RWPE1 (cell line): ENCODE measurements around the gene CPA1.
A peak's percentile ranks its signal among the peaks of the same experiment; 100 is the strongest.

Experiments
- CTCF ChIA-PET: fragments of 350-600 bp; sonication (Branson Sonifier 250); formaldehyde crosslinking; extraction: SDS; loops from one replicate; lab custom pipeline; 2021; lab: Yijun Ruan, JAX
- POLR2A ChIA-PET: fragments of 400-600 bp; formaldehyde crosslinking; extraction: SDS; loops from one replicate; lab custom pipeline; 2020; ENCODE audit warnings: antibody characterized with exemption; ENCODE audit not compliant: low non-redundant PET; lab: Yijun Ruan, JAX
- DNase-seq: peaks from one replicate; pipeline ENCODE4 v3.0.0; 2012; ENCODE audit warnings: low spot score
- H3K27ac ChIP-seq: fragments of 450-650 bp; 2 replicates; pipeline ENCODE4 v1.5.1; 2017
- TF ChIP-seq, protein P1 (sequence below): fragments of 450-650 bp; conservative IDR thresholded peaks from 2 replicates; pipeline ENCODE4 v1.5.1; 2017; ENCODE audit warnings: low read depth, mild to moderate bottlenecking

CPA1 gene

DNA sequence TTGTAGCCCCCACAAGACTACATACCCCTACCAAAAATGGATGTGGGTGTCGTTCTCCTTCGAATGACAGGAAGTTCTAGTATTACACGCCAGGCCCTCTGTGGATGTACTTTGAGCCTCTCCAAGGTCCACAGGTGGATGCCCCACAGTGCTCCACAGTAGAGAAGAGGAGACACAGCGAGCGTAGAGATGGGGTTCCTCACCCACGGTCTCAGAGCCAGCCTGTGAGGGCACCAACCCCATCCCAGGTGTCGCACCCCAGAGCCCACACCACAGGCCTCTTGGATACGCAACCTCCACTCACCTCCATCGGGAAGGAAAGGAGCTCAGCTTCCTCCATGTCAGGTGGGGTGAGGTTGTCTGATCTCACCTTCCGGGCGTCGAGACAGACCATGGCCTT lies 33.4 kb upstream of the CPA1 start:
- no peak for DNase-seq
- ChIA-PET CTCF (no interaction called here), POLR2A (no interaction called here)
- no peak overlapping the region for H3K27ac ChIP-seq
- TF ChIP-seq, protein P1, sequence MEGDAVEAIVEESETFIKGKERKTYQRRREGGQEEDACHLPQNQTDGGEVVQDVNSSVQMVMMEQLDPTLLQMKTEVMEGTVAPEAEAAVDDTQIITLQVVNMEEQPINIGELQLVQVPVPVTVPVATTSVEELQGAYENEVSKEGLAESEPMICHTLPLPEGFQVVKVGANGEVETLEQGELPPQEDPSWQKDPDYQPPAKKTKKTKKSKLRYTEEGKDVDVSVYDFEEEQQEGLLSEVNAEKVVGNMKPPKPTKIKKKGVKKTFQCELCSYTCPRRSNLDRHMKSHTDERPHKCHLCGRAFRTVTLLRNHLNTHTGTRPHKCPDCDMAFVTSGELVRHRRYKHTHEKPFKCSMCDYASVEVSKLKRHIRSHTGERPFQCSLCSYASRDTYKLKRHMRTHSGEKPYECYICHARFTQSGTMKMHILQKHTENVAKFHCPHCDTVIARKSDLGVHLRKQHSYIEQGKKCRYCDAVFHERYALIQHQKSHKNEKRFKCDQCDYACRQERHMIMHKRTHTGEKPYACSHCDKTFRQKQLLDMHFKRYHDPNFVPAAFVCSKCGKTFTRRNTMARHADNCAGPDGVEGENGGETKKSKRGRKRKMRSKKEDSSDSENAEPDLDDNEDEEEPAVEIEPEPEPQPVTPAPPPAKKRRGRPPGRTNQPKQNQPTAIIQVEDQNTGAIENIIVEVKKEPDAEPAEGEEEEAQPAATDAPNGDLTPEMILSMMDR: no peak

DNA sequence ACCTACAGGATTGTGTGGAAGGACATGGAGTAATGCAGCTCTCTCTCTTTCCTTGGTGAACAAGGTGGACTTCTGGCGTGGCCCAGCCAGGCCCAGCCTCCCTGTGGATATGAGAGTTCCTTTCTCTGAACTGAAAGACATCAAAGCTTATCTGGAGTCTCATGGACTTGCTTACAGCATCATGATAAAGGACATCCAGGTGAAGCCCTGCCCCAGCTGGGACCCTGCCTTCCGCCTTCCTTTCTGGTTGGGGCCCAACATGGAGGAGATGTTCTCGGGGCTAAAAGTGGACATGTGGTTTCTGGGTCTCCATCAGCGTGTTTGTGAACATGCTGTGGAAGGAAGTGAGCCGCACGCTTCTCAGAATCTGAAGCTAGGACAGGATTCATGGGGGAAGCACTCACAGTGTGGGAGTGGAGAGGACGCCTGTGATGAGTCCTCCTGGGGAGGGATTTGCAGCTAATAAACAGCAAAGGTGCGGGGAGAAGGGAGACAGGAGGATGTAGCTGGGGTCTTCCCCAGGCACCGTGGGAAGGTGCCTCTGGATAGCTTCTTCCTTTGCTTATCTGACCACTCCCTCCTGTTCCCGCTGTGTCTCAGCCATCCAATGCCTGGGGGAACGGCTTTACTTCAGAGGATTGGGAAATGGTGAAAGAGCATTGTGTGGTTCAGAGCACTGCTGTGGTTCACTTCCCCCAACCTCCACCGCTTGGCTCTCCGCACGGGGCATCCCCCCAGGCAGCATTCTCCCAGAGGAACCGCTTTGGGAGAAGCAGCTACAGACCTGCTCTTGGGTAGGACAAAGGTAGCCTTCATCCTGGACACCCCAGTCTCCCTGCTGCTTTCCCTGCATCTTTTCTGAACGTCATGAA lies 30.1 kb upstream of the CPA1 start:
- no peak for DNase-seq
- H3K27ac ChIP-seq: no peak overlapping the region
- ChIA-PET CTCF (no interaction called here), POLR2A (no interaction called here)
- TF ChIP-seq, protein P1: no peak

DNA sequence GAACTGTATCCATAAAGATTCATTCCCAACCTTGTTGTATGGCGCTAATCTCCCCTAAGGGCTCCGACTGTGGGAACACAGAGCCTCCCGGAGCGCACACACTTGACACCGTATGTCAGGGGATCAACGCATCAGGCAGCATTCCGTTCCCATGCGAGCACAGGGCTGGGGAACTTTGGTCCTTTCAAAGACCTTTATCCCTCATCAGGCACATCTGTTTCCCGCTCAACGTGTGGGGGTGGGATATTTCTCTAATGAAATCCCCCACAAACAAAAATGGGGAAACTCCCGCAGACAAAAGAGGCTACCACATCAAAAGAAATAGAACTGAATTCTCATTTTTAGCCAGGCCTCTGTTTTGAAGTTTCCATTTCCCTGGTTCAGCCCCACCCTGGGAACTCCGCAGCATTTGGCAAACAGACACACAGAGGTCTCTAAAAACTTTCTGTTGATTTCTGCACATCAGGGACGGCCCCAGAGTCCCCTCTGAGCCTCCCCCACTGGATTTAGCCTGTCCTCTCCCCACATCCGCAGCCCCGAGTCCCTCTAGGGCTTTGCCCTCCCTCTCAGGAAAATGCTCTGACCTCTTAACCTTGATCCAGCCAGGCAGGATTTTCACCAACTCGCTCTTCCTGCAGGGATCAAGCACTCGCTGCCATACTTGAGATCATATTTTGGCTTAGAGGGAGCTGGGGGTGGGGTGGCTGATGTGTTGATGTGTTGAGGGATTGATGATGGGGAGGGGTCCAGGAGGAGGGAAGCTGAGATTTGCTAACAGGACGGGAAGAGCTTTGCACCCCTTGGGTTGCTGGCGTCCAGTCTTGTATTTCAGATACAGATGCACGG lies 29.1 kb upstream of the CPA1 start:
- H3K27ac ChIP-seq: no peak overlapping the region
- DNase-seq: no peak
- TF ChIP-seq, protein P1: no peak
- CTCF ChIA-PET: no interaction called here
- POLR2A ChIA-PET: no interaction called here

DNA sequence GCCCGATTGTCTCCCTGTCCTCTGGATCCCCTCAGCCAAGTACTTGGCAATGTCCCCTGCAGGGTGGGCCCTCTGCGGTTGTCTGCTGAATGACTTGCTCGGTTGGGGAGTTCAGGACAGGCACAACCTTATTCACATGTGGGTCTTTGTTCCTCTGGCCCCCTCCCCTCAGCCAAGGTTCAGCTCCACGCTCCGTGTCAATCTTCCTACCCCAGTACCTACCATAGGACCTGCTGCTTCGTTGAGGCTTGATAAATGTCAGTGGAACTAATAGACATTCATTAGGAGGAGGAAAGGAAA lies 28.6 kb upstream of the CPA1 start:
- peak overlapping the region; percentile 99 for H3K27ac ChIP-seq
- CTCF ChIA-PET: no interaction called here

DNA sequence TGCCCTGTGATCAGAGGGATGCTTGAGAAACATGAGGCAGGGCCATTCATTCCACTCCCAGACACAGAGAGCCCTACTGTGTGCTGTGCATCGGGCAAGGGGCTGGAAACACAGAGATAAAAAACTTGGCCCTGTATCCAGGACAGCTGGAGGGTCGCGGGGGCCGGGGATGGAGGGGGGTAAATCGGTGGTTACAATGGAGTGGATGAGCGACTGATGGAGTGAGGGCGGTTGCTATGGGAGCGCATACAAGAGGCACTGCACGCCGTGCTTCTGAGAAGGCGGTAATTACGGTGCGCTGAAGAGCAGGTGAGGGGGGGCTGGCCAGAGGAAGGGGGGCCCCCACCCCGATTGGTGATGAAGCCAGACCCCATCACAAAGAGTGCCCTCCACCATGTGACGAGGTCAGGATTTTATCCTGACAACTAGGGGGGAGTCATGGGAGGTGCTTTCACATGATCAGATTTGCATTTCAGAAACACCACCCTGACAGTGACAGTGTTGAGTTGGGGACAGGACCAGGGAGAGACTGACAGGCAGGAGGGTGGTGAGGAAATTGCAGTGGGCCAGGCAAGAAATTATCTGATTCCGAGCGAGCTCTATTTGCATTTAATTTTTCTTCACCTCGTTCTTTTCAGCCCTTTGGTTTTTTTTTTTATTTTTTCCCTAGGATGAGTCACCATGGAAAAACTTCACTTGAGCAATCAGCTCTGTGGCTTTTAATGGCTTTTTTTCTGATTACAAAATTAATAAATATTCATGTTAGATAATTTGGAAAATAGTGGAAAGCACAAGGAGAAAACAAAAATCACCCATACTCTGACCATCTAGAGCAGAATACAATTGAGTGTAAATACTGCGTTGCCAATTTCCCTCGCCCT lies 27.9 kb upstream of the CPA1 start:
- peak; percentile 59 for DNase-seq
- H3K27ac ChIP-seq: peak overlapping the region; percentile 99
- POLR2A ChIA-PET: no interaction called here
- TF ChIP-seq, protein P1: no peak
- CTCF ChIA-PET: no interaction called here

More for the DNA sequence above, 28.6 kb upstream of the CPA1 start:
- no peak for DNase-seq
- TF ChIP-seq, protein P1: no peak
- POLR2A ChIA-PET: no interaction called here

DNA sequence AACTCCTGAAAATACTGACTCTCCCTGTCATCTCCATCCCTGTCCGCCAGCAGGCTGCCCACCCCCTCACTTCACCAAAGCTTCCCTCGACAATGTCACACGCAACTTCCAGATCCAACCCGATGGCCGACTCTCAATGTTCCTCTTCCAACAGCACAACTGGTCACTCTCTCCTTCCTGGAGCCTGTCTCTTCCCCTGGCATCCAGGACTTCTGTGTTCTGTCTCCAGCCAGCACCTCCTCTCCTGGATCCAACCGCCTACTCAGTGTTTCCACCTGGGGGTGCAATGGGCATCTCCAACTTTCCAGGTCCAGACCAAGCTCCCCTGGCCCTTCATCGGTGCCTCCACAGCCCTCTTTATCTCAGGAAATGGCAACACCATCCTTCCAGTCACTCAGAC lies 27.1 kb upstream of the CPA1 start:
- CTCF ChIA-PET: no interaction called here
- no peak for DNase-seq
- POLR2A ChIA-PET: no interaction called here
- H3K27ac ChIP-seq: peak overlapping the region; percentile 99
- TF ChIP-seq, protein P1: no peak
